NCI-H345 (cell line): ENCODE measurements around the gene TRPM6.
"Not testable (repeated sequence)": the region's sequence is repeated elsewhere in the genome, so short reads cannot be mapped to it uniquely, and the experiment has no call there.

Experiments
- DNase-seq: peaks from one replicate; lab custom pipeline; 2025; lab: John Stamatoyannopoulos, UW

Gene TRPM6, protein sequence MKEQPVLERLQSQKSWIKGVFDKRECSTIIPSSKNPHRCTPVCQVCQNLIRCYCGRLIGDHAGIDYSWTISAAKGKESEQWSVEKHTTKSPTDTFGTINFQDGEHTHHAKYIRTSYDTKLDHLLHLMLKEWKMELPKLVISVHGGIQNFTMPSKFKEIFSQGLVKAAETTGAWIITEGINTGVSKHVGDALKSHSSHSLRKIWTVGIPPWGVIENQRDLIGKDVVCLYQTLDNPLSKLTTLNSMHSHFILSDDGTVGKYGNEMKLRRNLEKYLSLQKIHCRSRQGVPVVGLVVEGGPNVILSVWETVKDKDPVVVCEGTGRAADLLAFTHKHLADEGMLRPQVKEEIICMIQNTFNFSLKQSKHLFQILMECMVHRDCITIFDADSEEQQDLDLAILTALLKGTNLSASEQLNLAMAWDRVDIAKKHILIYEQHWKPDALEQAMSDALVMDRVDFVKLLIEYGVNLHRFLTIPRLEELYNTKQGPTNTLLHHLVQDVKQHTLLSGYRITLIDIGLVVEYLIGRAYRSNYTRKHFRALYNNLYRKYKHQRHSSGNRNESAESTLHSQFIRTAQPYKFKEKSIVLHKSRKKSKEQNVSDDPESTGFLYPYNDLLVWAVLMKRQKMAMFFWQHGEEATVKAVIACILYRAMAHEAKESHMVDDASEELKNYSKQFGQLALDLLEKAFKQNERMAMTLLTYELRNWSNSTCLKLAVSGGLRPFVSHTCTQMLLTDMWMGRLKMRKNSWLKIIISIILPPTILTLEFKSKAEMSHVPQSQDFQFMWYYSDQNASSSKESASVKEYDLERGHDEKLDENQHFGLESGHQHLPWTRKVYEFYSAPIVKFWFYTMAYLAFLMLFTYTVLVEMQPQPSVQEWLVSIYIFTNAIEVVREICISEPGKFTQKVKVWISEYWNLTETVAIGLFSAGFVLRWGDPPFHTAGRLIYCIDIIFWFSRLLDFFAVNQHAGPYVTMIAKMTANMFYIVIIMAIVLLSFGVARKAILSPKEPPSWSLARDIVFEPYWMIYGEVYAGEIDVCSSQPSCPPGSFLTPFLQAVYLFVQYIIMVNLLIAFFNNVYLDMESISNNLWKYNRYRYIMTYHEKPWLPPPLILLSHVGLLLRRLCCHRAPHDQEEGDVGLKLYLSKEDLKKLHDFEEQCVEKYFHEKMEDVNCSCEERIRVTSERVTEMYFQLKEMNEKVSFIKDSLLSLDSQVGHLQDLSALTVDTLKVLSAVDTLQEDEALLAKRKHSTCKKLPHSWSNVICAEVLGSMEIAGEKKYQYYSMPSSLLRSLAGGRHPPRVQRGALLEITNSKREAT (N-terminal part only)

DNA sequence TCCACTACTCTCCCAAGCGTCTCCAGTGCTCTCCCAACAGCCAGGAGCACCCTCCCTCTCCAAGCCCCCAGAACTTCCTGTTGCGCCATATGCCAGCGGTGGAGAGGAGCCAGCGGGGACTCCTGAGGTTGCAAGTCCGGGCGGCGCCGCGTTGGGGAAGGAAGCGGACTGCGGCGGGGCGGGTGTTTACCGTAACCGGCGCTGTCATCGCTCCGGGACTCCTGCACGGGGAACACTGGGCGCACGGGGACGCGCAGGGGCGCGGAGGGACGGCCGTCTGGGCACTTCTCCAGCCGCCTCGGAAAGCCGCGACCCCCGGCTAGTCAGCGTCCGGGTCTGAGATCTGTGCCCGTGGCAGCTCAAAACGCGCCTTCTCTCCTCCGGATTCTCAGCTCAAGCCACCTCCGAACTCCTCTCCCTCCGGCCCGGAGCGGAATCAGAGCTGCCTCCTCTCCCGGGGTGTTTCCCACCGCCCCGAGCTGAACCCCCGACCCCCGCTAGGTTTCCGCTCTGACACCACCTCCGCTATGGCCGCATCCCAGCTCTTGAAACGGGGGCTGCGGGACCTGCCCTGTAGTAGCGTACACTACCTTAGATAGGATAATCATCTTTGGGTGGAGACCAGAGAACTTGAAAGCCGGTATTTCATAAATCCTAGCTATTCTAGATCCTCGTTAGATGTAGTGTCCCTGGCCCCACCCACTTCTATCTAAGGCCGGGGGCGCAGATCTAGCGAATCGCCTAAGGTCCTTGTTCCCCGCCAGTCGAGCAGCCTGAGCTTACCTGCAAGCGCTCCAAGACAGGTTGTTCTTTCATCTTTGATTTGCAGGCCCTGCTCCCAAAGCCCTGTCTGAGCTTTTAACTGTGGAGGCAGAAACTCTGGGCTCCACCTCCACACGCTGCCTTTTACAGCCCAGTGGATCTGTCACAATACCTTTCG lies at the start of gene TRPM6:
TRPM6 (minus strand) TSS at position 881 of the 940 bp plus-strand sequence; CDS start at position 816, 65 bp downstream.
- DNase-seq = peak; percentile 52

DNA sequence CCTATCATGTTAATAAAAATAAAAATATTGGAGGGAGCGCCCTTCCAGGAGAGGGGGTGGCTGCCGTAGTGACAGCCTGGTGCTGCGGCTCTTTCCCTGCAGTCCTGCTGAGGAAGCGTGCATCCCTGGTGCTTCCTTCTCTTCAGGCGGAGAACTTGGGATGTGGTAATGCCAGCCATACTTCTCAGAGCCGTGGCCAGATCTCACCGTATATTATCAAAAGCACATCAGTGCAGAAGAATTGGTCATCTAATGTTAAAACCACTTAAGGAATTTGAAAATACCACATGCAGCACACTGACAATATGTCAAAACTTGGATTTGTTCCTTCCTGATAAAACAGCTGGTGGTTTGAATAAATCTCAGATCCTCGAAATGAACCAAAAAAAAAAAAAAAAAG lies 47.3 kb upstream of the TRPM6 start:
- no peak for DNase-seq

DNA sequence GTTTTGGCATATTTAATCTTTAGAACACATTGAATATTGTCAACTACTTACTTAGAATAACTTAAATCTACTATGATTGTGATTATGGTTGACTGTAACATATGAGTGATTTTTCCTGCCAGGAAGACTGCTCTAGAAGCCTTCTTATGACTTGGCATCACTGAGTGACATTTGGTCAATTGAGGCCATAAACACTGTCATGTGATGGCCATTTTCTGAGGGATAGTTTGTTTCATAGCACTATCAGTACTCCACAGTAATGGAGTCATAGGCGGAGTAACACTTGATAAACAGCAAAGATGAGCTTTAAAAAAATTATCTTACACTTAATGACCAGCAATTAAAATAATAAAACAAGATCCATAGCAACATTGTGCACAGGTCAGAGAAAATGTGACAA lies 34.0 kb upstream of the TRPM6 start:
- DNase-seq = no peak

DNA sequence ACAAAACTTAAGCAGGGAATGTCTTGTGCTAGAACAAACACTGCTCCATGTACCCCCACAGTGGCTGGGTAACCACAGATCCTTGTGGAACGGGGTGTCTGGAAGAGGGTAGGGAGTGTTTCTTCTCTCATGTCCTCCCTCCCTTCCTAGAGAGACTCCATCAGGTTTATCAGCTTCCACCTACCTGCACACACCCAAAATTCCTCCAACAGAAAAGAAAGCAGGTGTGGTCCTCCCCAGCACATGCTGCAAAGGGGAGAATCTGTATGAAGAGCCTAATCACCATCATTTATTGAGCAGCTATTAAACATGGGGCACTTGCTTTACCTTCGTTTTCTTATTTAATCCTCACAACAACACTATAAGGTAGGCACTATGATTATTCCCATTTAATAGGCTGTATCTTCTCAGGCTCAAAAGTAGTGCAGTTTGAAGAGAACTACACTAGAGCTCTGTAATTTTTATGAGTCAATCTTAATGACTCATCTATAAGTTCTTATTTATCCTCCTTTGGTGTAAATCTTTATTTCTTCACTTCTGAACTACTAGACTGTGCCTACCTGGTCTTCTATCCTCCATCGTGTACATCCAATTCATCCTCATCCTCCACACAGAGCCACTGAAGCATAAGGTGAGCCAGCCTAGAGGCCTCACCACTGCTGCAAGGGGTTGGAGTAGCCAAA lies 33.4 kb upstream of the TRPM6 start:
- DNase-seq = no peak

DNA sequence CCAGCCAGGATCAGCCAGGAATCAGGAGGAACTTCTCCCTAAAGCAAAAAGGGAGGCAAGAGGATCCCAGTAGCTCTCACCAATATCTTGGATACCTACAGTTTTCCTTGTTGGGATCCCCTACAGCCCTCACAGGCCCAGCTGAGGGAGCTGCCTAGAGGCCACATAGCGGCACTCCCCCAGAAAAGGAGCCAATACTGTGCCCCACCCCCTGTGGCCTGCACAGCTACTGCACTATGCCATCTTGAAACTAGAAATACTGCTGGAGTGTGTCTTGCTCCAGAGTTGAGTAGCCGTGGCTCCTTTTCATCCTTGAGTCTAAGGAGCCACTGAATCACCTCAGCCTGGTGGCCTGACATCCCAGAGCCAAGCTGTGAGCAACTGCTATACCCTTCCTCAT lies 22.3 kb upstream of the TRPM6 start:
- no peak for DNase-seq

DNA sequence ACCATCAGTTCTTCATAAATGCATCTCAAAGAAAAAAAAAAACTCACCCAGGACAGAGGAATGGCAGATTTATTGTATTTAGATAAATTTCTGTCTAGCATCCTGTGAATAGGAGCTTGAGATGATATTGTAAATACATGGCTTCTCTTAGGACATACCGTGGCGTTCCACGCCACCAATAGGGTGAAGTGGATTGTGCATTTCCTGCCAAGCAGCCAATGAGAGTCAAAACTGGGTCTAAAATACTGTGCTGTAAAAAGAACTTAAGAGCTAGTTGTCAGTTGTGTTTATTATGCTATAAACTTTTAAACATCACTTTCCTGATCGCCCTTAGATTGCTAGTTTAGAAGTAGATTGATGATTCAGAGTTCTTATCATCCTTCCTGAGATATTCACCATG lies 20.9 kb upstream of the TRPM6 start:
- DNase-seq = no peak

DNA sequence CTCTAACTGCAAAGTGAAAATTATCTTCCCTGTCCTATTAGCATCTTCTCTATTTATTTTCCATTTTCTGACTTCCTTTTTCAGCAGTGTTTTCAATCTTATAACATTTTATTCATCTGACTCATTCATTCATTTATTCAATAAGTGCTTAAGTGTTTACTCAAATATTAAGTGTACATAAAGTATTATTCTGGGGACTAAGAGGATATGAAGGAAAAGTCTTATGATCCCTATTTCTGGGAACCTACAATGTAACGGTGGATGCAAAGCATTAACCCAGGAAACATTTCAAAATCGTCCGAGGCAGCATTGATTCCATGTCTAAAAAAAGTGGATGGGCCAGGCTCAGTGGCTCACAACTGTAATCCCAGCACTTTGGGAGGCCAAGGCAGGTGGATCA lies 19.4 kb upstream of the TRPM6 start:
- DNase-seq = no peak

DNA sequence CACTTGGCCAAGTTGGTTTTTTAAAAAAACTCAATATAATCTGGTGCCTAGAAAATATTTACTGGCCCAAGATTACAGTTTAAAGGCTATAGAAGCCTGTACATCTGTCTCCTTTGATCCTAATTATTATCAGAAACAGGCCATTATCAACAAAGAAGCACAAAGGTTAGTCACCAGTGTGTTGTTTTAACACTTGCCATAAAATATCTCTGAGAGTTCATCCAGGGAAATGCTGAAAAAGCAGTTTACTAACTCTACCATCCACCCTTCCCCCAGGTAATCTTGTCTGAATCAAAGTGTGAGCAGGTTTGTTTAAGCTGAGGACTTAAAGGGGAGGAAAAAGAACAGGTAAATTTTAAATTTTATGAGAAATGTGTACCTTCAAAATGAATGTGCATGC lies 13.3 kb upstream of the TRPM6 start:
- no peak for DNase-seq

DNA sequence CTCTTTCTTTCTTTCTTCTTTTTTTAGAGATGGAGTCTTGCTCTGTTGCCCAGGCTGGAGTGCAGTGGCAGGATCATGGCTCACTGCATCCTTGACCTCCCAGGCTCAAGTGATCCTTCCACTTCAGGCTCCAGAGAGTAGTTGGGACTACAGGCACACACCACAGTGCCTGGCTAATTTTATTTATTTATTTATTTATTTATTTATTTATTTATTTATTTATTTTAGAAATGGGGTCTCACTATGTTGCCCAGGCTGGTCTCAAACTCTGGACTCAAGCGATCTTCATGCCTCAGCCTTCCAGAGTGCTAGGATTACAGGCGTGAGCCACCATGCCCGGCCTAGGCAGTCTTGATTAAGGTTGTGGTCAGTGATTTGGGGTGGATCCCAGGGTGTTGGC lies 728 bp upstream of the TRPM6 start:
- DNase-seq = not testable (repeated sequence)

DNA sequence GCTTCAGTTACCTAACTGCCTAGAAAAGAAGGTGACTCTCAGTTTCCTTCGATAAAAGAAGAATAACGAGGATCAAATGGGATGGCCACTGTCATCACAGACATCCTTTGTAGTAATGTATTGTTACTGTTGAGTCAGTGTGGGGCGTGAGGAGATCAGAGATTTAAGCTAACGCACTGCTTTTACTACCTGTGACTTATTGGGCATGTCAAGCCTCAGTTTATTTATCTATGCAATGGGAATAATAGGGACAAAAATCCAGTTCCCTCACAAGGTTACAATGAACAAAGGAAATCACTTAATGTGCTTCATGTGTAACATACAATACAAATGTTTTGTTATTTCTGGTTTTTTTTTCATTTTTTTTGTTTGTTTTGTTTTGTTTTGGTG lies 255 bp upstream of the TRPM6 start:
- DNase-seq = no peak

DNA sequence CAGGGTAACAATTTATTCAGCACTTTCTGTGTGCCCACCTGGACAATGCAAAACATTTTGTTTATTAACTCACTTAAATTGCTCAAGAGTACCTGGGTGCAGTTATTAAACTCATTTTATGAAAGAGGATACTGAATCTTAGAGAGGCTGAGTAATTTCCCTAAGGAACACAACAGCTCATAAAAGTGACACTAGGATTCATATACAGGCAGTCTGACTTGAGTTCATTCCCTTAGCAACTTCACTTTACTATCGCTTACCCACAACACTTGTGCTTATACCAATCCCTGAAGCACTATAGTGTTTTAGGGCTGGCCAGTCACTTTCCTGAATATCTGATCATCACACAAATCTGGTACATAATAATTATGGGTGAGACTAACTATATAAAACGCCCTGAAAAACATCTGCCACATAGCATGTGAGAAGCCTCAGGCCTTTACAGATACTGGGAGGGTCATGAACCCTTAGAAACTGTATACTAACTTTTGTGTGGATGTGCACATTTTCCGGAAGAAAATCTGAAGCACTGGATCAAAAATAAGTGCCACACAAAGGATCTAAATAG lies 11.3 kb downstream of the TRPM6 start:
- DNase-seq = no peak

DNA sequence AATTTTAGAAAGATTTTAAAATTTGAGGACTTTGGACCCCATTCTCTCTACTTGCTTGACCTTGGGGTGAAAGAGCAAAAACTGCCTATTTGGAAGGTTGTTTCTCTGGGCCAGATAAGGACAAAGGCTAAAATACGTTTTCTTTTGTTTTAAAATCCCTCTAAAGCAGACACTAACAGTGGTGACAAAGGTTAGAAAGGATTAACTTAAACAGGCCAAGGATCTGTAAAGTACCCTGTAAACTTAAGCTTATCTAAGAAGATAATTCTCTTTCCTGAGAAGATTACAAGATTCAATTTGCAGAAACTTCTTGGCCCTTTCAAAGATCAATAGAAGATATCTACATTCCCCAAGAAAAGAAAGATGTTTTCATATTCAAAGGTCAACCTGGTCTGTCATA lies 12.1 kb downstream of the TRPM6 start:
- DNase-seq = no peak

DNA sequence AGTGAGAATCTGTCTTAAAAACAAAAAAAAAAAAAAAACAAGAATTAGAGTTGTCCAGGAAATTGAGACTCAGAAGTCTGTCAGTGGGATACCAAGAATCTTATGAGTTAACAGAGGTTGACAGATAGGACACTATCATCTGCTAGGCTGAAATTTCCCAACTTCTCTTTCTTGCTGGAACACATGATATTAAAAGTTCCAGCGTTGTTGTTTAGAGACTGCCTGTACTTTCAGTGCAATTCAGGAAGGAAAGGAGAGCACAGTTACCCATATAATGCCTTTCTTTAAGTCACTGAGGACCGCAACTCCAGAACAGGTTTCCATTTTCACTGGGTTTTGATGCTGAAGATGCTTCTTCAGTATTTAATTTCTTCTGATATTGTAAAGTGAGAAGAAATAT lies 13.5 kb downstream of the TRPM6 start:
- no peak for DNase-seq

DNA sequence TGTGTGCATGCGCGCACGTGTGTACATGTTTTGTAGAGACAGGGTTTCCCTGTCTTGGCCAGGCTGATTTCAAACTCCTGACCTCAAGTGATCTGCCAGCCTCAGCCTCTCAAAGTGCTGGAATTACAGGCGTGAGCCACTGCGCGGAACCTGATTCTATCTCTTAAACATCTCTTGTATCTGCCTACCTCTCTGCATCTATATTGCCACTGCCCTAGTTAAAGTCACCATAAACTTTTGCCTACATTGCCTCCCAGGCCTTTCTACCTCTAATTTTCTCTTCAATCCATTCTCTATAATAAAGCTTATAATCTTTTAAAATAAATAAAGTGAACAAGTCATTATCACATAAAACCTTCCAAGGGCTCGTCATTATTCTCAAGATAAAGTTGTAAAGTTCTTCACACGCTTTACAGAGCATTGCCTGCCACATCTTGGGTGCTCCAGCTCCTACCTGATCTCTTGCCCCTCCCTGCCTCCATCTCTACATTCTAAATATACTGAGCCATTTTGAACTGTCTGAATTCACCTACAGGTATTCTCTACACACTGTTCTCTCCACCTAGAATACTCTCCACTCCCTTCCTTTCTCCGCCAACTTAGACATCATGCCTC lies 15.0 kb downstream of the TRPM6 start:
- no peak for DNase-seq

DNA sequence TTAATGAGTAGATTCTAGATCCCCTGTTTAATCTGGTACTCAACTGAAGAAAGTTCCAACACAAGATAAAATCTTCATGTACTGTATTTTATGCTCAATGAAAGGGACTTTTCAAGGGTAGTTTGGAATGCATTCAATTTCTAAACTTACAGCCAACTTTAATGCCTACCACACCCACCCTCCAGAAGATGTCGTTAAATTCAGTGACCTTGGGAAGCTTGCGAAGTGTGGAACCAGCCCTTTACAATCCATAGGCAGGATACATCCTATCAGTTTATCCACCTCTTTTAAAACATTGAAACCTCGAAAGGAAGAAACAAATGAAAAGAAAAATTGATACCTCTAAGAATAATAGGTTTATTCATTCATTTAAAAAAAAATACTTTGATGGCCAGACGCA lies 20.2 kb downstream of the TRPM6 start:
- DNase-seq = no peak

DNA sequence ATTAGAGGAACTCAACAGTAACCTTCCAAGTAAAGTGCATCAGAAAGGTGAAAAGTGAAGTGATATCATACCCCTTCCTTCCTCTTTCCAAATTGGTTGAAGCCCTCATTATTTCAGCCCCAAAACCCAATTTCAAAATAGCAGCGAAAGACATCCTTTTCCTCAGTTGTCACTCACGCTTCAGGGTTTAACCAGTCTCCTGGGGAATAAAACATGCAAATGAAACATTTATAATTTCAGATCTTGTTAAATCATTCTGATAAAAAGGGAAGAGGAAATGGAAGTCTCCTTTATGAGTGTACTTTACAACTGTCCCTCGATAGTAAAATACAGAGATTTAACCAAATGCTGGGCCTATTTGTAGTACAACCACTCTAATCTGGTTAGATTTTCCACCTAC lies 22.5 kb downstream of the TRPM6 start:
- no peak for DNase-seq

DNA sequence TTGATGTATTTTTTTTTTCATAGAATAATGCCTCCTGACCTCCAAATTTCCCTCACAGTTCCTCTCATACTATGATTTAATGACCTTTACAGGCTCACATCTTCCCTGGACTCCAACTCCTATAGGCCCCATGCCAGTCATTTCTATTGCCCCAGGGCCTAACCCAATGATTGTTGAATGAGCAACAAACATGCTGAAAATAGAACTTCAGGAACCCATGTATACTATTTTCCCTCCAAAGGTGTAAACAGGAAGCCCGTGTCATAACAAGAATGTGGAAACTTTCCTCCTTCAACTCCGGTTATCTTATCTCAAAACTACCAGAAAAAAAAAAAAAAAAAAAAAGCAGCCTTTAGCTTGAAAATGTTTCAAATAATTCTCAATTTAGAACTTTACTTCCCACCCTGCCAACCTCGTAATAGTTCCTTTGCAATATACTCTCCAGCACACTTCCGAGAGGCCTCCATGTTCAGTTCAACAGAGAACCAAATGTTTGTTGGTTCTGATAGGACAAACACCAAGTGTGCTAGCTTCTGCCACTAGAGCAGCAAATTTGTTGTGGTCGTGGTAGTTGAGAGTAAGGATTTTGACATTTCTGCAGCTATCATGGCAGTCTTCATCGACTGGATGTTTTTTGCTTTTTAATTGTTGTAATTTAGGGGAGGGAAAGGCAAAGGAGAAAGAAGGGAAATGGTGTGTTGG lies 25.8 kb downstream of the TRPM6 start:
- no peak for DNase-seq

DNA sequence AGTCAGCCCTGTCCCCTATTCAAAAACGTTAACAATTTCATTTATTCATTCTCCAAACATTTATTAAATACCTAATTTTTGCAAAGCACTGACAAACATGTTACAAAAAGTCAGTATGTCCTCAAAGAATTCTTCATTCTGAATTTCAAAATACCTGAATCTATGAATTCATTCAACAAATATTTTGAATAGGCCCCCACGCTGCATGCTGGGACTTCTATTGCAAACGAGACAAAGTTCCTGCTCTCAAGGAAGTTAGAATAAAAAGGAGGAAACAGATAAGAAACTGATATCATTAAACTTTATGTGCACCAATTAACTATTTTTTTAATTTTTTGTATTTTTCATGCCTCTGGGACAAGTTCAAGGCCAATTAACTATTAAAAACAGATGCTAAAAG lies 26.6 kb downstream of the TRPM6 start:
- no peak for DNase-seq

DNA sequence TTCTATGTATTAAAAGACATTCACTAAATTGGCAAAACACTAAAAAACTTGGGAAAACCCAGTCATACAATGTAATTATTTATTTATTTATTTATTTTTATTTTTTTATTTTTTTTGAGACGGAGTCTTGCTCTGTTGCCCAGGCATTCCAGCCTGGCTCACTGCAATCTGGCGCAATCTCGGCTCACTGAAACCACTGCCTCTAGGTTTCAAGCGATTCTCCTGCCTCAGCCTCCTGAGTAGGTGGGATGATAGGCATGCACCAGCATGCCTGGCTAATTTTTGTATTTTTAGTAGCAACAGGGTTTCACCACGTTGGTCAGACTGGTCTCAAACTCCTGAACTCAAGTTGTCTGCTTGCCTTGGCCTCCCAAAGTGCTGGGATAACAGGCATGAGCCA lies 27.5 kb downstream of the TRPM6 start:
- not testable (repeated sequence) for DNase-seq
